AG09319 (cell line): Measurements from ENCODE around the gene SORCS3.

ENCODE experiments used
- DNase-seq: peaks from one replicate; pipeline ENCODE4 v3.0.0-alpha.2; 2010; ENCODE audit warnings: low read depth; ENCODE audit errors: extremely low read depth
- CTCF ChIP-seq: IDR thresholded peaks from 2 replicates; pipeline ENCODE4 v1.5.1; 2011; ENCODE audit warnings: low read depth, mild to moderate bottlenecking, inconsistent platforms, low read length, moderate library complexity

SORCS3 gene

GRCh38 chr10:104750291-104750690 is 109.2 kb downstream of the SORCS3 start:
- no peak for DNase-seq
- no peak for TF ChIP-seq CTCF

GRCh38 chr10:104762793-104763192 is 121.7 kb downstream of the SORCS3 start:
- no peak for DNase-seq
- TF ChIP-seq CTCF = no peak

GRCh38 chr10:104766341-104766740 is 125.3 kb downstream of the SORCS3 start:
- TF ChIP-seq CTCF = no peak
- DNase-seq = no peak

GRCh38 chr10:104767282-104767681 is 126.2 kb downstream of the SORCS3 start:
- TF ChIP-seq CTCF = no peak
- no peak for DNase-seq

- TF ChIP-seq CTCF = no peak
- no peak for DNase-seq
Measured at GRCh38 chr10:104767745-104768144, 126.7 kb downstream of the SORCS3 start.

- TF ChIP-seq CTCF = no peak
- no peak for DNase-seq
Measured at GRCh38 chr10:104773105-104773504, 132.0 kb downstream of the SORCS3 start.

GRCh38 chr10:104774234-104774633 is 133.1 kb downstream of the SORCS3 start:
- DNase-seq = no peak
- TF ChIP-seq CTCF = no peak
